HG02885 (cell line): Measurements from ENCODE around the gene MCOLN2.
"Not testable (repeated sequence)": the region's sequence is repeated elsewhere in the genome, so short reads cannot be mapped to it uniquely, and the experiment has no call there.

ENCODE experiments used
- ATAC-seq: cut with Tn5 transposase; IDR thresholded peaks from one replicate; pipeline ENCODE4 v1.9.1; 2021; ENCODE audit warnings: mild to moderate bottlenecking; ENCODE audit not compliant: unreplicated experiment, poor library complexity

MCOLN2 gene

GRCh38 chr1:84912726-84913554 lies 84.0 kb downstream of the MCOLN2 start:
- no peak for ATAC-seq

GRCh38 chr1:84908746-84909464 lies 88.0 kb downstream of the MCOLN2 start:
- not testable (repeated sequence) for ATAC-seq

GRCh38 chr1:84907095-84907827 lies 89.7 kb downstream of the MCOLN2 start:
- no peak for ATAC-seq

- ATAC-seq = not testable (repeated sequence)
These were observed 94.2 kb downstream of the MCOLN2 start for GRCh38 chr1:84902727-84903126.

- no peak for ATAC-seq
These were observed 96.9 kb downstream of the MCOLN2 start for GRCh38 chr1:84899969-84900368.

- no peak for ATAC-seq
These were observed 100.6 kb downstream of the MCOLN2 start for GRCh38 chr1:84896279-84896678.

GRCh38 chr1:84892705-84893618 lies 104.0 kb downstream of the MCOLN2 start, which contains the start of gene LPAR3:
TSS of gene LPAR3 (minus strand) at chr1:84893206. CDS start at chr1:84866120, 27,086 bp downstream.
- ATAC-seq = no peak

GRCh38 chr1:84890566-84890965 lies 106.3 kb downstream of the MCOLN2 start:
- ATAC-seq = no peak

- no peak for ATAC-seq
These were observed 107.5 kb downstream of the MCOLN2 start for GRCh38 chr1:84889437-84889836.

- no peak for ATAC-seq
These were observed 108.2 kb downstream of the MCOLN2 start for GRCh38 chr1:84888753-84889152.

- ATAC-seq = no peak
These were observed 109.5 kb downstream of the MCOLN2 start for GRCh38 chr1:84887261-84887934.

GRCh38 chr1:84885469-84885868 lies 111.4 kb downstream of the MCOLN2 start:
- no peak for ATAC-seq

- no peak for ATAC-seq
These were observed 112.1 kb downstream of the MCOLN2 start for GRCh38 chr1:84884671-84885389.

- no peak for ATAC-seq
These were observed 113.6 kb downstream of the MCOLN2 start for GRCh38 chr1:84883286-84883685.

- ATAC-seq = no peak
These were observed 119.3 kb downstream of the MCOLN2 start for GRCh38 chr1:84877592-84877991.

- no peak for ATAC-seq
These were observed 120.6 kb downstream of the MCOLN2 start for GRCh38 chr1:84876353-84876752.
